Transverse colon (tissue), 4 donors: ENCODE measurements around the gene PRR5L.

Experiments
- CTCF ChIP-seq, 5 experiments: fragments of 200-600 bp in 3 of 5; fragments of 450-650 bp in 2 of 5; sonication (generic) in 3 of 5; IDR thresholded peaks; 1 replicate in 2 of 5; 2 replicates in 3 of 5; pipeline ENCODE4 v1.5.1; 2016 to 2017; ENCODE audit warnings: antibody characterized with exemption in 5 of 5, inconsistent platforms in 3 of 5, mild to moderate bottlenecking in 2 of 5, moderate library complexity in 1 of 5
- EP300 ChIP-seq: sonication (generic); formaldehyde crosslinking; IDR thresholded peaks from one replicate; pipeline ENCODE4 v1.6.1; 2017; ENCODE audit warnings: antibody characterized with exemption, low read depth
- POLR2A ChIP-seq: fragments of 450-650 bp; IDR thresholded peaks from one replicate; pipeline ENCODE4 v1.6.1; 2016; ENCODE audit warnings: antibody characterized with exemption, mild to moderate bottlenecking, moderate library complexity
- POLR2AphosphoS5 ChIP-seq, 3 donors: sonication (generic); formaldehyde crosslinking; IDR thresholded peaks; one replicate each; pipeline ENCODE4 v1.6.1; 2016; ENCODE audit warnings: antibody characterized with exemption in 3 of 3

DNA sequence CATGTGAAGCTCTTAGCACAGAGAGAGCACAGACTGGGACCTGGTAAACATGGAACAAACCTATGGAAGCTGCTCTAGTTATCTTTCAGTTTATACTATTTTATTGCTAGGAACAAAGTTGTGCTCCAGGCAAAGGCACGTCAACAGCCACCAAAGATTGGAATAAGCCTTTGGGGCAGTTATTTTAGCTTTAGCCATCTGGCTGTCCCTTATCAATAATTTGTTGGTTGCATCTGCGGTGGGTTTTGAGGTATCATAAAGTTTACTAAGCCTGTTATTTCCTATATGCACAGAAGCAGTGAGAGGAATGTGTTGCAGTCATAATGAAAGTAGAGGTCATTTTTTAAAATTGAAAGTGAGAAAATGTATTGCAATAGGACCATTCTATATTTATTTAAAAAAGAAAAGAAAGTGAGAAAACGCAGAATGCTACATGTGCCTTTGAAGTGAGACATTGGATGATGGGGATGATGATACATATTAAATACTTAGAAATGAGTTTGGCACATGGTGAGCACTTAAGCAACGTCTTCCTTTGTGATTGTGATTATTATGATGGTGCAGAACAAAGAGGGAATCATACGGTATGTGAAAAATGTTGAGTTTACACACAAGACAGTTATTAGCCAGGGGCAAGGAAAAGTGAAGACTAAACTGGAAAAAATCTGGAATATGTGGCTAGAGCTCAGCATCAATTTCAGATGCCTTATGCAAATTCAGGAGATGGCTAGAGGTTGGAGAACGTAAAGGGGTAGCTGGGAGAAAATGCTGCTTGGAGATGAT lies 58.3 kb downstream of the PRR5L start:
- TF ChIP-seq EP300, result no peak
- TF ChIP-seq POLR2AphosphoS5 (IDR thresholded peaks at IDR 0.05), result no peak
- TF ChIP-seq POLR2A, result no peak
- no peak for TF ChIP-seq CTCF (IDR thresholded peaks at IDR 0.05)
